ENCODE measurements around the gene KAT8. TPM values are rescaled to one million over a fixed set of nuclear protein-coding genes. Genes with fewer than 3 reads are reported as not detected.

Gene KAT8
- total and polyA plus RNA-seq, 2 of the 13 experiments (the other 11 are each of a cell fraction or from before 2014, with no cell fraction given) = 79.0 to 84.2 TPM

- TF ChIP-seq ZNF460 (CRISPR knock-in tag; IDR thresholded peaks at IDR 0.05; ENCODE audit: borderline replicate concordance) (peak; percentile 16; the same call in 1 of the 2 replicates), ZNF503 (CRISPR knock-in tag; IDR thresholded peaks at IDR 0.05) (no peak), FOXP4 (CRISPR knock-in tag; IDR thresholded peaks at IDR 0.05) (0 out of 2 replicates have a peak, but pooled peaks have one; percentile 38), CEBPG (CRISPR knock-in tag; IDR thresholded peaks at IDR 0.05) (peak; percentile 88), PATZ1 (CRISPR knock-in tag; IDR thresholded peaks at IDR 0.05) (peak; percentile 81), ZSCAN5A (CRISPR knock-in tag; IDR thresholded peaks at IDR 0.05; ENCODE audit: borderline replicate concordance) (no peak), TFAP4 (IDR thresholded peaks at IDR 0.05; ENCODE audit: borderline replicate concordance, low read depth) (no peak), FOSL2 (CRISPR knock-in tag; IDR thresholded peaks at IDR 0.05) (0 out of 2 replicates have a peak, but pooled peaks have one; percentile 15), ZNF660 (CRISPR knock-in tag; IDR thresholded peaks at IDR 0.05; ENCODE audit: borderline replicate concordance, low read depth) (no peak), HIVEP1 (CRISPR knock-in tag; IDR thresholded peaks at IDR 0.05) (no peak), ZBTB46 (CRISPR knock-in tag; IDR thresholded peaks at IDR 0.05; ENCODE audit: borderline replicate concordance) (no peak), GTF3A (CRISPR knock-in tag; conservative IDR thresholded peaks at IDR 0.05) (no peak), ZNF780A (CRISPR knock-in tag; IDR thresholded peaks at IDR 0.05) (no peak), TBX2 (CRISPR knock-in tag; IDR thresholded peaks at IDR 0.05; ENCODE audit: borderline replicate concordance) (no peak), MAZ (IDR thresholded peaks at IDR 0.05; ENCODE audit: borderline replicate concordance, low read depth, low read length) (peak; percentile 78), MAZ (CRISPR knock-in tag; IDR thresholded peaks at IDR 0.05; ENCODE audit: low read depth) (no peak), MXD1 (CRISPR knock-in tag; IDR thresholded peaks at IDR 0.05) (0 out of 2 replicates have a peak, but pooled peaks have one; percentile 34)
Measured at GRCh38 chr16:31145398-31145990, 28.0 kb downstream of the KAT8 start (continued).

All from HepG2 (cell line).